GM12891 (cell line): ENCODE measurements around the gene FXYD6.

Experiments used
- POLR2A ChIP-seq: IDR thresholded peaks from 2 replicates; pipeline ENCODE4 v1.6.1; 2011; ENCODE audit warnings: low read depth, low read length, control low read depth
- POLR2AphosphoS5 ChIP-seq: IDR thresholded peaks from 2 replicates; pipeline ENCODE4 v1.6.1; 2011; ENCODE audit warnings: low read depth, low read length, control low read depth
- POU2F2 ChIP-seq: IDR thresholded peaks from 2 replicates; pipeline ENCODE4 v1.6.1; 2011; ENCODE audit warnings: low read depth, mild to moderate bottlenecking, control low read depth, low read length, moderate library complexity
- SPI1 ChIP-seq: IDR thresholded peaks from 2 replicates; pipeline ENCODE4 v1.6.1; 2011; ENCODE audit warnings: low read depth, low read length, control low read depth
- TAF1 ChIP-seq: IDR thresholded peaks from 2 replicates; pipeline ENCODE4 v1.6.1; 2011; ENCODE audit warnings: low read depth, low read length, control low read depth

DNA sequence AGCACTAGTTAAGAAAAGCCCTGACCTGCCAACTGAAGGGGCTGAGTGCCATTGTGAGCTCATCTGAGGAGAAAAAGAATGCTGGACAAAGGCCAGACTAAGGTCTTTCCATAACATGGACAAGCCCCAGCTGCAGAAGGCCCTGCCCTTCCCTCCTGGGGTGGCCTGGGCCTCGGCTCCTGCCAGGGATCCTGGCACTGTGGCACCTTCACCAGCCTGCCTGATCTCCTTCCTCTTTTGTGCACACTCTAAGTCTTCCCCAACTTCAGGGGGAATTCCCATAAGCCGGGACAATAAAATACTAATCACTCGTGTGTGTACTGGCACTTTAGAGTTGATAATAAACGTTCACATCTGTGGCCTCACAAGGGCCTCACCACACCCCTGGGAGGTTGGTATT lies 42.9 kb upstream of the FXYD6 start:
- TF ChIP-seq POU2F2 (no peak), POLR2A (no peak), POLR2AphosphoS5 (no peak), TAF1 (no peak), SPI1 (no peak)
